Measurements from ENCODE around the gene CAVIN4.
A peak's percentile ranks its signal among the peaks of the same experiment; 100 is the strongest.

- TF ChIP-seq CTCF (IDR thresholded peaks at IDR 0.05) = peak; percentile 63 to 82 (median 76)
- TF ChIP-seq POLR2A (IDR thresholded peaks at IDR 0.05) = no peak
- TF ChIP-seq POLR2AphosphoS5 (IDR thresholded peaks at IDR 0.05) = no peak
These were observed 17.7 kb downstream of the CAVIN4 start for GRCh38 chr9:100595391-100596199.
